ENCODE measurements around the gene FNDC5.

GRCh38 chr1:32817159-32817814, 53.4 kb downstream of the FNDC5 start, which contains the start of the genes S100PBP and YARS1:
- TF ChIP-seq CTCF (conservative IDR thresholded peaks at IDR 0.05) (no peak), ZFX (IDR thresholded peaks at IDR 0.05) (no peak)
